A549 (cell line): ENCODE measurements around the gene ANKRD33B. TPM values are rescaled to one million over a fixed set of nuclear protein-coding genes. Genes with fewer than 3 reads are reported as not detected.
A peak's percentile ranks its signal among the peaks of the same experiment; 100 is the strongest.

ENCODE experiments used
- ATAC-seq, 2 experiments: fragments of 200-7000 bp in 1 of 2; fragments of >200 bp in 1 of 2; cut with Nextera tagmentation in 1 of 2; cut with Tn5 transposase in 1 of 2; 3 replicates each; pipeline versions ENCODE4 v1.8.0 to v1.9.1; 2018 to 2020; ENCODE audit warnings: mild to moderate bottlenecking in 1 of 2, moderate library complexity in 1 of 2
- CTCF ChIA-PET: fragments of 300-600 bp; sonication (Branson Sonifier 250); formaldehyde crosslinking; extraction: SDS; loops from one replicate; lab custom pipeline; 2021; ENCODE audit warnings: antibody characterized with exemption, inconsistent platforms; lab: Yijun Ruan, JAX
- POLR2A ChIA-PET: fragments of 350-600 bp; formaldehyde crosslinking; extraction: SDS; loops from one replicate; lab custom pipeline; 2021; ENCODE audit warnings: antibody characterized with exemption, inconsistent platforms; lab: Yijun Ruan, JAX
- DNase-seq, 2 experiments: peaks; one replicate each; pipeline versions ENCODE4 v3.0.0 to v3.0.0-alpha.2; 2011 to 2016; ENCODE audit warnings: low read depth in 1 of 2, low spot score in 1 of 2
- FAIRE-seq: peaks from 2 replicates; lab custom pipeline; 2011; peaks lifted over from hg19 to GRCh38; lab: Jason Lieb, UNC
- H3K27ac ChIP-seq, 2 experiments: fragments of >200 bp; sonication (Bioruptor Twin); formaldehyde crosslinking; 3 replicates each; pipeline ENCODE4 v1.5.1; 2016 to 2017
- H3K4me1 ChIP-seq: fragments of >200 bp; sonication (Bioruptor Twin); formaldehyde crosslinking; 3 replicates; pipeline ENCODE4 v1.6.1; 2016
- H3K4me2 ChIP-seq: fragments of >200 bp; sonication (Bioruptor Twin); formaldehyde crosslinking; 3 replicates; pipeline ENCODE4 v1.6.1; 2016
- H3K4me3 ChIP-seq: fragments of >200 bp; sonication (Bioruptor Twin); formaldehyde crosslinking; 3 replicates; pipeline ENCODE4 v1.5.1; 2016
- H3K9me3 ChIP-seq: fragments of >200 bp; sonication (Bioruptor Twin); formaldehyde crosslinking; 3 replicates; pipeline ENCODE4 v1.6.1; 2016
- CBX2 ChIP-seq: fragments of 200-600 bp; sonication (generic); IDR thresholded peaks from 2 replicates; pipeline ENCODE4 v1.6.1; 2016; ENCODE audit warnings: low read depth, mild to moderate bottlenecking, borderline replicate concordance
- CBX8 ChIP-seq: fragments of 200-600 bp; sonication (generic); IDR thresholded peaks from 2 replicates; pipeline ENCODE4 v1.6.1; 2016
- CEBPB ChIP-seq, 2 experiments: fragments of >200 bp in 1 of 2; sonication (Bioruptor Twin) in 1 of 2; formaldehyde crosslinking in 1 of 2; IDR thresholded peaks; 2 replicates each; pipeline ENCODE4 v1.6.1; 2012 to 2016
- FOXS1 ChIP-seq: fragments of 250-450 bp; sonication (Bioruptor Pico); IDR thresholded peaks from 2 replicates; pipeline ENCODE4 v1.5.0; 2020; ENCODE audit warnings: mild to moderate bottlenecking, moderate library complexity
- HEYL ChIP-seq: fragments of 250-450 bp; sonication (Bioruptor Pico); IDR thresholded peaks from 2 replicates; pipeline ENCODE4 v1.8.0; 2021; ENCODE audit warnings: mild to moderate bottlenecking, moderate library complexity
- HOXB5 ChIP-seq: fragments of 250-450 bp; sonication (Bioruptor Pico); IDR thresholded peaks from 2 replicates; pipeline ENCODE4 v1.5.0; 2020; ENCODE audit warnings: mild to moderate bottlenecking, moderate library complexity
- KDM5A ChIP-seq: fragments of 200-600 bp; sonication (generic); IDR thresholded peaks from 2 replicates; pipeline ENCODE4 v1.6.1; 2016; ENCODE audit warnings: antibody characterized with exemption, mild to moderate bottlenecking
- MAZ ChIP-seq: fragments of 150-350 bp; IDR thresholded peaks from 2 replicates; pipeline ENCODE4 v1.6.1; 2014; ENCODE audit warnings: antibody characterized with exemption, low read depth, low read length, borderline replicate concordance
- POLR2A ChIP-seq: IDR thresholded peaks from 2 replicates; pipeline ENCODE4 v1.6.1; 2012; ENCODE audit warnings: mild to moderate bottlenecking, low read length
- POLR2AphosphoS2 ChIP-seq: conservative IDR thresholded peaks from 2 replicates; pipeline ENCODE4 v1.6.1; 2012; ENCODE audit warnings: low read length, improper control_type of control experiment, inconsistent platforms
- RNF2 ChIP-seq: fragments of 200-600 bp; sonication (generic); IDR thresholded peaks from 2 replicates; pipeline ENCODE4 v1.6.1; 2016; ENCODE audit warnings: low read depth, mild to moderate bottlenecking, antibody characterized with exemption, moderate library complexity, borderline replicate concordance
- TFCP2L1 ChIP-seq: fragments of 250-450 bp; sonication (Bioruptor Pico); IDR thresholded peaks from 2 replicates; pipeline ENCODE4 v1.5.0; 2021; ENCODE audit warnings: mild to moderate bottlenecking
- TP53 ChIP-seq: fragments of 250-450 bp; sonication (Bioruptor Pico); IDR thresholded peaks from 2 replicates; pipeline ENCODE4 v1.5.0; 2021; ENCODE audit warnings: mild to moderate bottlenecking, moderate library complexity
- WGBS: methylation state at CpG from one replicate; pipeline ENCODE4 v1.1.6; 2017; ENCODE audit errors: missing lambda C conversion rate; 5-methylcytosine and 5-hydroxymethylcytosine counted together
- polyA plus RNA-seq, 4 experiments: library from polyadenylated mRNA; depleted of rRNA in 3 of 4; stranded (reverse); fragments of >200 nt; fragmentation: RNase III in 1 of 4; extraction: RNeasy Plus Mini Kit Qiagen cat#74134 plus additional on column Dnase treatment in 1 of 4; gene quantifications; 2 replicates in 3 of 4; 3 replicates in 1 of 4; pipeline ENCODE4 v1.2.3, GENCODE V29; 2011 to 2017
- TF ChIP-seq, protein P1 (sequence below): fragments of 250-450 bp; sonication (Bioruptor Pico); IDR thresholded peaks from 2 replicates; pipeline ENCODE4 v1.5.0; 2021; ENCODE audit warnings: mild to moderate bottlenecking, moderate library complexity, borderline replicate concordance
- TF ChIP-seq, protein P2 (sequence below): fragments of 200-600 bp; sonication (generic); IDR thresholded peaks from 2 replicates; pipeline ENCODE4 v1.6.1; 2016; ENCODE audit warnings: antibody characterized with exemption, mild to moderate bottlenecking, moderate library complexity
- TF ChIP-seq, protein P3 (sequence below): fragments of 450-650 bp; IDR thresholded peaks from 2 replicates; pipeline ENCODE4 v1.6.1; 2014; ENCODE audit warnings: antibody characterized with exemption
- TF ChIP-seq, protein P4 (sequence below): IDR thresholded peaks from 2 replicates; pipeline ENCODE4 v1.6.1; 2012

ANKRD33B gene
- polyA plus RNA-seq, 2 of the 4 experiments (the other 2 are of a cell fraction): 4.0 to 6.9 TPM

DNA sequence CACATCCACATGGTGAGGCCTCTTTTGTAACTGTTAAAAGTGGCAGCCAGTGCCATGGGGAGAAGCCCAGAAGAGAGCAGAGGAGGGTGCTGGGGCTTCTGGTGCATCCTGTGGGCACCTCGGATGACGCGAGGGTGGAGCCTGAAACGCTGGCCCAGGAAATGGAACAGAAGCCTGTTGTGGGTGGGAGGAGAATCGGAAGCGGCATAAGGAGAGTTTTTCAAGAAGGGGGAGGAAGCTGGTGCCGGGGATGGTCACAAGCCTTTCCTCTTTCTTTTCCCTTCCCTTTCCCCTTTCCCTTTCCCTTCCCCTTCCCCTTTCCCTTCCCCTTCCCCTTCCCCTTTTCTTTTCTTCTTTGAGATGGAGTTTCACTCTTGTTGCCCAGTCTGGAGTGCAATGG lies 12.9 kb downstream of the ANKRD33B start:
- Histone ChIP-seq H3K4me1 (peaks cover 33% of the 10 kb centered on the region), H3K27ac (peak overlapping the region in 1 of 2 experiments; percentile 45; a peak in 1 of 6 replicates), H3K4me3 (no peak overlapping the region), H3K9me3 (no peaks in the 10 kb centered on the region), H3K4me2 (no peak overlapping the region)
- WGBS: 89% methylated on average over 7 of the region's 7 CpGs
- ChIA-PET CTCF (interaction anchor here (1.0 to 3.8 kb wide), 3 partner anchors 52 to 293 kb away, joined by 3 to 26 read pairs (median 15); no protein-coding TSS in a partner anchor), POLR2A (interaction anchor here (0.7 kb wide), 1 partner anchor 195 kb away, joined by 3 read pairs; no protein-coding TSS in a partner anchor)
- DNase-seq (no peak), FAIRE-seq (no peak), ATAC-seq (peak in 1 of 2 experiments; percentile 23; a peak in 3 of 6 replicates)
- TF ChIP-seq, protein P1, sequence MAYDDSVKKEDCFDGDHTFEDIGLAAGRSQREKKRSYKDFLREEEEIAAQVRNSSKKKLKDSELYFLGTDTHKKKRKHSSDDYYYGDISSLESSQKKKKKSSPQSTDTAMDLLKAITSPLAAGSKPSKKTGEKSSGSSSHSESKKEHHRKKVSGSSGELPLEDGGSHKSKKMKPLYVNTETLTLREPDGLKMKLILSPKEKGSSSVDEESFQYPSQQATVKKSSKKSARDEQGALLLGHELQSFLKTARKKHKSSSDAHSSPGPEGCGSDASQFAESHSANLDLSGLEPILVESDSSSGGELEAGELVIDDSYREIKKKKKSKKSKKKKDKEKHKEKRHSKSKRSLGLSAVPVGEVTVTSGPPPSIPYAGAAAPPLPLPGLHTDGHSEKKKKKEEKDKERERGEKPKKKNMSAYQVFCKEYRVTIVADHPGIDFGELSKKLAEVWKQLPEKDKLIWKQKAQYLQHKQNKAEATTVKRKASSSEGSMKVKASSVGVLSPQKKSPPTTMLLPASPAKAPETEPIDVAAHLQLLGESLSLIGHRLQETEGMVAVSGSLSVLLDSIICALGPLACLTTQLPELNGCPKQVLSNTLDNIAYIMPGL (CRISPR knock-in tag): no peak
- TF ChIP-seq RNF2: no peak
- TF ChIP-seq TFCP2L1 (CRISPR knock-in tag): no peak
- TF ChIP-seq KDM5A: no peak
- TF ChIP-seq, protein P2, sequence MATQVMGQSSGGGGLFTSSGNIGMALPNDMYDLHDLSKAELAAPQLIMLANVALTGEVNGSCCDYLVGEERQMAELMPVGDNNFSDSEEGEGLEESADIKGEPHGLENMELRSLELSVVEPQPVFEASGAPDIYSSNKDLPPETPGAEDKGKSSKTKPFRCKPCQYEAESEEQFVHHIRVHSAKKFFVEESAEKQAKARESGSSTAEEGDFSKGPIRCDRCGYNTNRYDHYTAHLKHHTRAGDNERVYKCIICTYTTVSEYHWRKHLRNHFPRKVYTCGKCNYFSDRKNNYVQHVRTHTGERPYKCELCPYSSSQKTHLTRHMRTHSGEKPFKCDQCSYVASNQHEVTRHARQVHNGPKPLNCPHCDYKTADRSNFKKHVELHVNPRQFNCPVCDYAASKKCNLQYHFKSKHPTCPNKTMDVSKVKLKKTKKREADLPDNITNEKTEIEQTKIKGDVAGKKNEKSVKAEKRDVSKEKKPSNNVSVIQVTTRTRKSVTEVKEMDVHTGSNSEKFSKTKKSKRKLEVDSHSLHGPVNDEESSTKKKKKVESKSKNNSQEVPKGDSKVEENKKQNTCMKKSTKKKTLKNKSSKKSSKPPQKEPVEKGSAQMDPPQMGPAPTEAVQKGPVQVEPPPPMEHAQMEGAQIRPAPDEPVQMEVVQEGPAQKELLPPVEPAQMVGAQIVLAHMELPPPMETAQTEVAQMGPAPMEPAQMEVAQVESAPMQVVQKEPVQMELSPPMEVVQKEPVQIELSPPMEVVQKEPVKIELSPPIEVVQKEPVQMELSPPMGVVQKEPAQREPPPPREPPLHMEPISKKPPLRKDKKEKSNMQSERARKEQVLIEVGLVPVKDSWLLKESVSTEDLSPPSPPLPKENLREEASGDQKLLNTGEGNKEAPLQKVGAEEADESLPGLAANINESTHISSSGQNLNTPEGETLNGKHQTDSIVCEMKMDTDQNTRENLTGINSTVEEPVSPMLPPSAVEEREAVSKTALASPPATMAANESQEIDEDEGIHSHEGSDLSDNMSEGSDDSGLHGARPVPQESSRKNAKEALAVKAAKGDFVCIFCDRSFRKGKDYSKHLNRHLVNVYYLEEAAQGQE: no peak
- TF ChIP-seq POLR2AphosphoS2: no peak
- no peak for TF ChIP-seq CBX8
- no peak for TF ChIP-seq TP53
- TF ChIP-seq POLR2A: no peak
- TF ChIP-seq, protein P3, sequence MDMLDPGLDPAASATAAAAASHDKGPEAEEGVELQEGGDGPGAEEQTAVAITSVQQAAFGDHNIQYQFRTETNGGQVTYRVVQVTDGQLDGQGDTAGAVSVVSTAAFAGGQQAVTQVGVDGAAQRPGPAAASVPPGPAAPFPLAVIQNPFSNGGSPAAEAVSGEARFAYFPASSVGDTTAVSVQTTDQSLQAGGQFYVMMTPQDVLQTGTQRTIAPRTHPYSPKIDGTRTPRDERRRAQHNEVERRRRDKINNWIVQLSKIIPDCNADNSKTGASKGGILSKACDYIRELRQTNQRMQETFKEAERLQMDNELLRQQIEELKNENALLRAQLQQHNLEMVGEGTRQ: no peak

DNA sequence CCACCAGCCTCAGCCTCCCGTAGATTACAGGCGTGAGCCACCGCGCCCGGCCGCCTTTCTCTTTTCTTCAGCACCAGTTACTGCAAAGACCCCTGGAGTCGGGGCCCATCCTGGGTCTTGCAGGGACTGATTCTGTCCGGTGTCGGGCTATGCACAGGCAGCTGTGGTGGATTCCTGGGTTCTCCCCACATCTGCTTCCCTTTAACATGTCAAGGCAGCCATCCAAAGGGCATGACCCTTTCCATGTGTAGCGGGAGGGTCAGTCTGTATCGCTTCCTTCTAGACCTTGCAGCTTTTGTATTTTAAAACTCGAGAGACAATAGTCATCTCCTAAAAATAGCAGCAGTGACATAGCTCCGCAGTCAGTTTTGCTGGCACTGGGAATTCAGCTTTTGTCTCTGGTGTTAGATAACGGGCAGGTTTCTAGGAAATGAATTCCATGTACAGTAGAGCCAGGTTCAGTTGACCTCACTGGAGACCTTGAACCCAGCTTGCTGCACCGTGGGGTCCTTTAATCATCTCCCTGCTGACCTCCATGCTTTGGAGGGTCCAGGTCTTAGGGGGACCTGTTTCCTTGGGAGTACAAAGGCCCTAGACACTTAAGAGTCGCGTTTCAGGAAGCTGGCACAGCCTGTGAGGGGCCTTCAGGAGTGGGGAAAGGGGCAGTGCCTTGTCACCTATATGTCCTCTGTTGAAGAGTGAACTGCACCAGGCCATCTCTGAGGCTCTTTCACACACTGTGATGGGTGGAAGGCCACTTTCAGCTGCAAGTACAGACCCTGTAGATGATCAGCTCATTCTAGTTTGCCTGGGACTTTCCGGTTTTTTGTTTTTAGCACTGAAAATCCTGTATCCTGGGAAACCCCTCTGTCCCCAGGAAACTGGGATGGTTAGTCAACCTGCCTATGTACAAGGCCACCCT lies 13.8 kb downstream of the ANKRD33B start:
- H3K27ac ChIP-seq: peak overlapping the region in 1 of 2 experiments; percentile 26; a peak in 3 of 6 replicates
- ChIA-PET CTCF (interaction anchor here (1.0 to 3.8 kb wide), 5 partner anchors 9 to 294 kb away, joined by 3 to 26 read pairs (median 3); no protein-coding TSS in a partner anchor), POLR2A (interaction anchor here (0.7 kb wide), 1 partner anchor 195 kb away, joined by 3 read pairs; no protein-coding TSS in a partner anchor)
- H3K9me3 ChIP-seq: no peaks in the 10 kb centered on the region
- FAIRE-seq (no peak), ATAC-seq (peak in 1 of 2 experiments; percentile 47; a peak in 3 of 6 replicates), DNase-seq (no peak)
- 76% methylated on average over 18 of the region's 18 CpGs for WGBS
- H3K4me1 ChIP-seq: peaks cover 33% of the 10 kb centered on the region
- no peak overlapping the region for H3K4me2 ChIP-seq
- H3K4me3 ChIP-seq: no peak overlapping the region
- no peak for TF ChIP-seq FOXS1 (CRISPR knock-in tag)
- TF ChIP-seq HOXB5 (CRISPR knock-in tag): no peak
- TF ChIP-seq, protein P4, sequence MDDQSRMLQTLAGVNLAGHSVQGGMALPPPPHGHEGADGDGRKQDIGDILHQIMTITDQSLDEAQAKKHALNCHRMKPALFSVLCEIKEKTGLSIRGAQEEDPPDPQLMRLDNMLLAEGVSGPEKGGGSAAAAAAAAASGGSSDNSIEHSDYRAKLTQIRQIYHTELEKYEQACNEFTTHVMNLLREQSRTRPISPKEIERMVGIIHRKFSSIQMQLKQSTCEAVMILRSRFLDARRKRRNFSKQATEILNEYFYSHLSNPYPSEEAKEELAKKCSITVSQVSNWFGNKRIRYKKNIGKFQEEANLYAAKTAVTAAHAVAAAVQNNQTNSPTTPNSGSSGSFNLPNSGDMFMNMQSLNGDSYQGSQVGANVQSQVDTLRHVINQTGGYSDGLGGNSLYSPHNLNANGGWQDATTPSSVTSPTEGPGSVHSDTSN: no peak
- no peak for TF ChIP-seq POLR2AphosphoS2
- no peak for TF ChIP-seq MAZ
- no peak for TF ChIP-seq CEBPB (IDR thresholded peaks at IDR 0.05)
- no peak for TF ChIP-seq CBX2
- no peak for TF ChIP-seq HEYL
- TF ChIP-seq, all 56 proteins: peak for 0
